K562 (cell line): ENCODE results near the gene STMN3. TPM values are rescaled to one million over a fixed set of nuclear protein-coding genes. Genes with fewer than 3 reads are reported as not detected.
A peak's percentile ranks its signal among the peaks of the same experiment; 100 is the strongest.

Experiments used
- BDP1 ChIP-seq: IDR thresholded peaks from 3 replicates; pipeline ENCODE4 v1.6.1; 2011; ENCODE audit not compliant: insufficient read length, insufficient read depth
- CBX2 ChIP-seq: fragments of 200-600 bp; sonication (generic); IDR thresholded peaks from one replicate; pipeline ENCODE4 v1.6.1; 2012; ENCODE audit warnings: mild to moderate bottlenecking, low read length, inconsistent platforms; ENCODE audit not compliant: insufficient read depth, poor library complexity, severe bottlenecking
- CREB5 ChIP-seq: fragments of 250-450 bp; sonication (Bioruptor Pico); IDR thresholded peaks from 2 replicates; pipeline ENCODE4 v1.5.0; 2020; ENCODE audit warnings: mild to moderate bottlenecking
- CSDE1 ChIP-seq, 2 experiments: fragments of 450-650 bp; IDR thresholded peaks; 2 replicates each; pipeline ENCODE4 v1.6.1; 2016; ENCODE audit warnings: mild to moderate bottlenecking in 1 of 2
- CTCFL ChIP-seq: IDR thresholded peaks from 2 replicates; pipeline ENCODE4 v1.6.1; 2011; ENCODE audit warnings: borderline replicate concordance, low read depth, mild to moderate bottlenecking, moderate library complexity, low read length; ENCODE audit not compliant: insufficient read depth, poor library complexity, severe bottlenecking
- FOXJ2 ChIP-seq: fragments of 200-800 bp; sonication (Bioruptor generic); IDR thresholded peaks from 2 replicates; pipeline ENCODE4 v1.6.1; 2016; ENCODE audit warnings: missing genetic modification characterization, missing compliant biosample characterization
- GABPA ChIP-seq: fragments of 200-800 bp; sonication (Bioruptor generic); conservative IDR thresholded peaks from 2 replicates; pipeline ENCODE4 v1.6.1; 2016; ENCODE audit warnings: low read depth, missing genetic modification characterization, missing compliant biosample characterization
- GABPB1 ChIP-seq: sonication (generic); formaldehyde crosslinking; IDR thresholded peaks from 2 replicates; pipeline ENCODE4 v1.8.0; 2022; ENCODE audit warnings: mild to moderate bottlenecking, missing genetic modification reagents
- HIVEP1 ChIP-seq: fragments of 250-450 bp; sonication (Bioruptor Pico); IDR thresholded peaks from 2 replicates; pipeline ENCODE4 v1.4.0; 2020; ENCODE audit warnings: mild to moderate bottlenecking
- LCOR ChIP-seq: sonication (generic); formaldehyde crosslinking; IDR thresholded peaks from 2 replicates; pipeline ENCODE4 v1.8.0; 2022; ENCODE audit warnings: mild to moderate bottlenecking, missing genetic modification reagents
- MAZ ChIP-seq, 2 experiments: fragments of 450-650 bp in 1 of 2; sonication (generic) in 1 of 2; formaldehyde crosslinking; IDR thresholded peaks in 1 of 2; conservative IDR thresholded peaks in 1 of 2; 2 replicates each; pipeline versions ENCODE4 v1.4.0 to v1.5.0; 2020; ENCODE audit warnings: mild to moderate bottlenecking in 1 of 2, missing genetic modification reagents in 1 of 2
- MTA3 ChIP-seq: fragments of 450-650 bp; formaldehyde crosslinking; IDR thresholded peaks from 2 replicates; pipeline ENCODE4 v1.6.1; 2017; ENCODE audit warnings: mild to moderate bottlenecking, borderline replicate concordance
- PRMT5 ChIP-seq: sonication (generic); formaldehyde crosslinking; IDR thresholded peaks from 2 replicates; pipeline ENCODE4 v1.5.0; 2020; ENCODE audit warnings: missing genetic modification reagents
- PTRF ChIP-seq: fragments of 450-650 bp; IDR thresholded peaks from 2 replicates; pipeline ENCODE4 v1.6.1; 2016; ENCODE audit warnings: mild to moderate bottlenecking, missing genetic modification characterization, missing compliant biosample characterization
- SP1 ChIP-seq: sonication (generic); formaldehyde crosslinking; IDR thresholded peaks from 2 replicates; pipeline ENCODE4 v1.8.1; 2022; ENCODE audit warnings: mild to moderate bottlenecking, missing genetic modification reagents
- TCF3 ChIP-seq: sonication (generic); formaldehyde crosslinking; IDR thresholded peaks from 2 replicates; pipeline ENCODE4 v1.4.0; 2020; ENCODE audit warnings: mild to moderate bottlenecking, missing genetic modification reagents
- TEAD2 ChIP-seq: fragments of 450-650 bp; IDR thresholded peaks from 2 replicates; pipeline ENCODE4 v1.6.1; 2016; ENCODE audit warnings: missing genetic modification characterization, control low read depth, missing compliant biosample characterization
- ZBTB43 ChIP-seq: sonication (generic); formaldehyde crosslinking; IDR thresholded peaks from 2 replicates; pipeline ENCODE4 v1.8.0; 2023; ENCODE audit warnings: mild to moderate bottlenecking, missing genetic modification reagents
- ZNF197 ChIP-seq: fragments of 200-800 bp; sonication (Bioruptor generic); IDR thresholded peaks from 2 replicates; pipeline ENCODE4 v1.6.1; 2016; ENCODE audit warnings: low read depth, missing genetic modification characterization, missing compliant biosample characterization
- ZNF212 ChIP-seq: fragments of 450-650 bp; formaldehyde crosslinking; IDR thresholded peaks from 2 replicates; pipeline ENCODE4 v1.4.0; 2020; ENCODE audit warnings: mild to moderate bottlenecking
- ZNF217 ChIP-seq: sonication (generic); formaldehyde crosslinking; IDR thresholded peaks from 2 replicates; pipeline ENCODE4 v1.8.0; 2022; ENCODE audit warnings: mild to moderate bottlenecking, missing genetic modification reagents
- ZNF311 ChIP-seq: fragments of 250-450 bp; sonication (Bioruptor Pico); IDR thresholded peaks from 2 replicates; pipeline ENCODE4 v1.4.0; 2020; ENCODE audit warnings: mild to moderate bottlenecking, moderate library complexity
- ZNF324 ChIP-seq: fragments of 250-450 bp; sonication (Bioruptor Pico); IDR thresholded peaks from 2 replicates; pipeline ENCODE4 v1.4.0; 2020; ENCODE audit warnings: mild to moderate bottlenecking
- ZNF561 ChIP-seq: fragments of 450-650 bp; formaldehyde crosslinking; conservative IDR thresholded peaks from 2 replicates; pipeline ENCODE4 v1.4.0; 2020; ENCODE audit warnings: mild to moderate bottlenecking, moderate library complexity
- ZNF644 ChIP-seq: fragments of 200-800 bp; sonication (Bioruptor generic); IDR thresholded peaks from 2 replicates; pipeline ENCODE4 v1.6.1; 2016; ENCODE audit warnings: low read depth, missing genetic modification characterization, missing compliant biosample characterization
- ZNF707 ChIP-seq: fragments of 250-450 bp; sonication (Bioruptor Pico); conservative IDR thresholded peaks from 2 replicates; pipeline ENCODE4 v1.8.0; 2022; ENCODE audit warnings: inconsistent platforms, mild to moderate bottlenecking, moderate library complexity
- polyA plus RNA-seq, 8 experiments: library from polyadenylated mRNA; depleted of rRNA in 4 of 8; stranded (reverse) in 5 of 8; unstranded in 3 of 8; fragments of >200 nt; fragmentation: Nextera tagmentation in 2 of 8; fragmentation: Illumina TruSeq in 1 of 8; extraction: Ambion mirVana in 2 of 8; extraction: Trizol in 1 of 8; gene quantifications; 2 replicates each; pipeline versions ENCODE4 v1.2.1 to v1.2.3, GENCODE V29; 2011 to 2014; ENCODE audit warnings: inconsistent platforms in 1 of 8, missing spikeins in 1 of 8
- total RNA-seq, 7 experiments: library from RNA; depleted of rRNA in 6 of 7; stranded (reverse); fragments of >200 nt in 6 of 7; fragmentation: Illumina TruSeq in 2 of 7; extraction: Trizol in 2 of 7; gene quantifications; 2 replicates each; pipeline versions ENCODE4 v1.2.1 to v1.2.3, GENCODE V29; 2011 to 2021; ENCODE audit warnings: low replicate concordance in 1 of 7

Gene STMN3
- total and polyA plus RNA-seq, 9 of the 15 experiments (the other 6 are each of a cell fraction or from before 2014, with no cell fraction given), result 0.70 to 65.6 (median 29.4) TPM

GRCh38 chr20:63641792-63642523 lies 11.3 kb downstream of the STMN3 start (continued):
- TF ChIP-seq CREB5, result no peak
- no peak for TF ChIP-seq PTRF (tag)
- no peak for TF ChIP-seq LCOR (CRISPR knock-in tag)
- TF ChIP-seq TEAD2, result no peak
- TF ChIP-seq ZNF644 (tag), result no peak
- peak; percentile 79 for TF ChIP-seq SP1 (CRISPR knock-in tag)
- peak in 1 of 2 experiments; percentile 74; a peak in 2 of 4 replicates for TF ChIP-seq MAZ (CRISPR knock-in tag; conservative IDR thresholded peaks at IDR 0.05 in 1 of 2, IDR thresholded peaks at IDR 0.05 in 1 of 2)
- no peak for TF ChIP-seq ZNF311 (CRISPR knock-in tag)
- no peak for TF ChIP-seq ZNF217
- TF ChIP-seq ZNF197 (CRISPR knock-in tag), result no peak
- TF ChIP-seq ZNF324, result no peak
- TF ChIP-seq CBX2, result no peak
- 0 out of 2 replicates have a peak, but pooled peaks have one; percentile 21 for TF ChIP-seq TCF3
- TF ChIP-seq ZBTB43 (CRISPR knock-in tag), result no peak
- no peak for TF ChIP-seq GABPB1 (CRISPR knock-in tag)
- TF ChIP-seq FOXJ2, result no peak
- no peak for TF ChIP-seq MTA3
- no peak for TF ChIP-seq ZNF707 (CRISPR knock-in tag)
- no peak for TF ChIP-seq ZNF212 (CRISPR knock-in tag)
- no peak for TF ChIP-seq ZNF561 (CRISPR knock-in tag)
- no peak for TF ChIP-seq HIVEP1 (CRISPR knock-in tag)
- TF ChIP-seq BDP1, result no peak
- TF ChIP-seq CTCFL, result no peak
- TF ChIP-seq CSDE1 (IDR thresholded peaks at IDR 0.05), result no peak
- TF ChIP-seq GABPA, result no peak
- TF ChIP-seq PRMT5 (CRISPR knock-in tag), result no peak
